Stimulated activated naive CD4-positive, alpha-beta T cell (primary cell): ENCODE results near the gene CCT7.

Experiments
- DNase-seq, 6 experiments: peaks; one replicate each; lab custom pipeline; 2025; lab: John Stamatoyannopoulos, UW

Gene CCT7

DNA sequence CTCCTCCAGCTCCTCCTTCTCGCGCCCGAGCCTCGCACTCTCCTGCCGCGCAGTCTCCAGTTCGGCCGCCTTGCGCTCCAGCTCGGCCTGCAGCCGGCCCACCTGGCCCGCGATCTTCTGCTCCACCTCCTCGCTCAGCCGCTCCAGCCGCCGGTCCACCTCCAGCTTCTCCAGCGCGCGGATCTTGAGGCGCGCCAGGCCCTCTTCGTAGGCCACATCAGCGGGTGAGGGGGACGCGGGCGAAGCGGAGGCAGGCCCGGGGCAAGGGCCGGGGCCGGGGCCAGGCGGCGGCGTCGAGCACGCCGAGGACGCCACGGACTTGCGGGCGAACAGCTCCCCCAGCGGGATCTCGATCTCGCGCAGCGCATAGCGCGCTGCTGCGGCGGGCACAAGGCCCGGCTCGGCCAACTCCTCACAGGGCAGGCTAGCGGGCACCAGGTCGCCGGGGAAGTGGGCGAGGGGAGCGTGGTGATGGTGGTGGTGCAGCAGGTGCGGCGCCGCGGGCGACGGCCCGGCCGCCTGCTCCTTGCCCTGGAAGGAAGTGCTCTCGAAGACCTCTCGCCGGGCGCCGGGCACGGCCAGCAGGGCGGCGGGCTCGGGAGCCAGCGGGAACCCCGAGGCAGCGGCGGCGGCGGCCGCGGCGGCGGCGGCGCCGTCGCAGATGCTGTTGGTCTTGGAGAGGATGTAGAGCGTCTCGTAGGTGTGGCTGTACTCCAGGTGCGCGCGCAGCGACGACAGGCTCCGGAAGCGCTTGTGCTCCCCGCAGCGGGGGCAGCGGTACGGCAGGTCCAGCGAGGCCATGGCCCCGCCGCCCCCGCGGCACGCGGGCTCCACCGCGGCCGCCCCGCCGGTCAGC is 35.0 kb downstream of the CCT7 start:
- DNase-seq, result peak; percentile 25 to 78 (median 72)

DNA sequence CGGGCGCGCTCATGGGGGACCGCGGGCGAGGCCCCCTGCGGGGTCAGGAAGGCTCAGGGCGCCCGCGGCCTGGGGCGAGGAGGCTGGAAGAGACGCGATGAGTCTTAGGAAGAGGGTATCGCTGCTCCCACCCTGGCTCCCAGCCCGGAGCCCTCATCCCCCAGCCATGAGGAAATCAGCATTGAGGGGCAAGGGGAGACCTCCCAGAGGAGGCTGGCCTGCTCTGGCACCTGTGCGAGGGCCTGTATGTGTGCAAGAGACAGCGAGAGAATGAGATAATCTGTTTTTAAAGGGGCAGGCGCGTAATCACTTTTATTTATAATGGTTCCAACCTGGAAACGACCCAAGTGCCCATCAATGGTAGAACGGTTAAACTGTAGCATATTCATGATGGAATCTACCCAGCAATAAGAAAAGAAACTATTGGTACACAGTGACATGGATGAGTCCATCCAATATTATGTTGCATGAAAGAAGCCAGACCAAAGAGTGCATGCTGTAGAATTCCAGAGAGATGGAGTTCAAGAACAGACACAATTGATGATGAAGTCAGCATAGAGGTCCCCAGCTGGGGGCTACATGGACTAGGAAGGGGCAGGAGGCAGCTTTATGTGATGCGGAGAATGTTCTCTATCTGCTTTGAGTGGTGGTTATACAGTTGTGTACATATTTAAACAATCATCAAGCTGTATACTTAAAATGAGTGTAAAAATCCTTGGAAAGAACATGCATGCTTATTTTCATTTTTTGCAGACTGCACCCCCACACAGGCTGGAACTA is 35.8 kb downstream of the CCT7 start:
- DNase-seq, result no peak

GRCh38 chr2:73272270-73272669 is 38.2 kb downstream of the CCT7 start:
- DNase-seq, result no peak

GRCh38 chr2:73279852-73280251 is 45.7 kb downstream of the CCT7 start:
- DNase-seq, result no peak

DNA sequence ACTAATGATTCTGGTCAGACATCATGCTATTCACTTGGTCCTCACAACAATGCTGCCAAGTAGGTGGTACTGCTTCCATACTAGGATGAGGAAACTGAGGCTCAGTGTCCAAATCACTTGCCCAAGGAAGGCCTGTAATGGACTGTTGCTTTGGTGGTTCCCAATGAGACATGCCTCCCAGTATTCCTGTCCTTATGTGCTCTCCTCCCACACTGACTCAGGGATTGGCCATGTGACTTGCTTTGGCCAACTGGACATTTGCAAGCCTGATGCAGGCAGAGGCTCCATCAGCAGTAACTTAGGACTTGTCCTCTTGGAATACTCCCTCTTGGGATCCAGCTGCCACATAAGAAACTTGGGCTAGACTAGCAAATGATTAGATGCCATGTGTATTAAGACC is 47.1 kb downstream of the CCT7 start:
- no peak for DNase-seq

DNA sequence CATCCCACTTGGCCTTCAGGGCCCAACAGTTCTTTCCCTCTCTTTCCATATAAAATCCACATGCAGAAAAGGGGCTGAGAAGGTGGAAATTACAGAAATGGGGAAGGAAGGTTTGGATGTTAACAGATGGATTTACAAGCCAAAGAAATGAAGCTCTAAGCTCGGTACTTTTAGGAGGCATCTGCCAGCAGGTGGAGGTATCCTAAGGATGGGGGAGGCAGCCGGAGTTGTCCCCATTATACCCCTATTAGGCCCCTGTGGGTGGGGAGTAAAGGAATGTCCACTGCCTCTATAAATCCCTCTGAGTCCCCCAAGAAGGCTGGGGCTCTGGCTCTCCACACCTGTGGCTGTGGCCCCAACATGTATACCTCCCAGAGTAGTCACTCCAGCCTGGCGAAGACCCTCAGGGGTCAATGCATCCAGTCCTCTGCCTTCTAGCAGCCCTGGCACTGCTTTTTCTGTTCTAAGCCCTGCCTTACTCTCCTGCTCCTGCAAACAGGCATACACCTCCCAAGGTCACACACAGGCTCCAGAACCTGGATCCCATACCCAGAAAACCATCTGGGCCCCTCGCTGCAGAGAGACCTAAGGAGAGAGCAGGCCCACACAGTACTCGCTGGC is 48.9 kb downstream of the CCT7 start:
- DNase-seq, result no peak

- peak in 1 of 6 experiments; percentile 14 for DNase-seq
Observed at GRCh38 chr2:73283545-73284295, 49.6 kb downstream of the CCT7 start.

GRCh38 chr2:73284296-73285158 is 50.4 kb downstream of the CCT7 start, which contains the start of gene FBXO41:
Gene FBXO41, minus strand, starts transcription at chr2:73284478. Its CDS starts 14,848 bp downstream, at chr2:73269630.
- peak; percentile 46 to 68 (median 54) for DNase-seq

- no peak for DNase-seq
Observed at GRCh38 chr2:73285159-73285739, 51.1 kb downstream of the CCT7 start.

- no peak for DNase-seq
Observed at GRCh38 chr2:73286134-73286655, 52.1 kb downstream of the CCT7 start.

GRCh38 chr2:73289304-73289703 is 55.2 kb downstream of the CCT7 start:
- DNase-seq, result no peak

- peak in 4 of 6 experiments; percentile 6 to 40 (median 22) for DNase-seq
Observed at GRCh38 chr2:73290049-73290839, 56.1 kb downstream of the CCT7 start.

DNA sequence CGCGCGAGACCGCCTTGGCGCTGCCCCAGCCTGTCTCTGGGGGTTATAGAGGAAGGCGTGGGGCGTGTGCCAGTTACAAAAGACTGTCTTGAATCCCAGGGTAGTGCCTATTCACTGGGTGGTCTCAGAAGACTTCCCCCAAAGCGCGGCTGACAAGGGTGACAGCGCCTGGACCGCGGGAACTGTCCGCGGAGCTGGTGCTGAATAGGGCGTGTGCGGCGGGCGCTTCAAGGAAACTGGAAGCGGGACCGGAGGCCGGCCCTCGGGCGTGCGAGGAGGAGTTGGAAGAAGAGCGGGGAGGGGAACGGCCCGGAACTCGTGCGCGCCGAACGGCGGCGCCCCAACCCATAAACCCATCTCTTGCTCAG is 57.0 kb downstream of the CCT7 start:
- DNase-seq, result peak; percentile 21 to 66 (median 45)

DNA sequence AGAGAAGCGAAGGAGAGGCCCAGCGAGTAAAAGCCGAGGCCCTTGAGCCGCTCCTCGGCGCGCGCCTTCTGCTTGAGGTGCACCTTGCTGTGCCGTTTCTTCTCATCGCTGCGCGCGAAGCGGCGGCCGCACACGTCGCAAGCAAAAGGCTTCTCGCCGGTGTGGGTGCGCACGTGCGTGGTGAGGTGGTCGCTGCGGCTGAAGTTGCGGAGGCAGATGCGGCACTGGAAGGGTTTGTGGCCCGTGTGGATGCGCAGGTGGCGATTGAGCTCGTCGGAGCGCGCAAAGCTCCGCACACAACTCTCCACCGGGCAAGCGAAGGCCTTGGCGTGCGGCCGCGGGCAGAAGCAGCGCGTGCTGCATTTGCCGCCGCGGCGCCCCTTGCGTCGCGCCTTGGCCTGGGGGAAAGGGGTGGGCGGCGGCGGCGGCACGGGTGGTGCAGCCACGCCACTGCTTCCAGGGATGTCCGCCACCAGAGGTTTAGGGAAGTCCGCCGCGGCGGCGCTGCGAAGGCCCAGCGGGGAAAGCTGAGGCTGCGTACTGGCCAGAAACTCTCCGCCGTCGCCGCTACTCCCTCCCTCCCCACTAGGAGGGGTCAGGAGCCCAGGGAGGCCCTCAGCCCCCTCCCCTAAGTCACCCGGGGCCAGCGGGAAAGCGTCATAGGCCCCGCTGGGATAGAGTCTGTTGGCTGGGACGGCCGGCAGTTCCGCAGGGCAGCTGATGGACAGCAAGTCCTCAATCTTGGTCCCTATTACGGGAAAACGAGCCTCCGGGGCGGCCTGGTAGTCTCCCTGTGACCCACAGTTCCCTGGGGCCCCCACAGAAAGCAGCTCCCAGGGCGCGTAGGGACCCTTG is 57.6 kb downstream of the CCT7 start:
- peak in 3 of 6 experiments; percentile 29 to 66 (median 54) for DNase-seq

GRCh38 chr2:73292316-73292905 is 58.3 kb downstream of the CCT7 start:
- DNase-seq, result peak in 1 of 6 experiments; percentile 20

GRCh38 chr2:73292906-73293533 is 58.9 kb downstream of the CCT7 start:
- peak in 1 of 6 experiments; percentile 21 for DNase-seq

GRCh38 chr2:73293534-73294171 is 59.5 kb downstream of the CCT7 start, which contains the start of gene EGR4:
Gene EGR4, minus strand, starts transcription at chr2:73293548. Its CDS starts 231 bp downstream, at chr2:73293317.
- peak; percentile 76 to 88 (median 86) for DNase-seq
